Central memory CD8-positive, alpha-beta T cell (primary cell): ENCODE measurements around the gene ARHGAP42.
"Not testable (repeated sequence)": the region's sequence is repeated elsewhere in the genome, so short reads cannot be mapped to it uniquely, and the experiment has no call there.

Experiments used
- ATAC-seq: fragments of 150-1000 bp; cut with Tn5 transposase; replicated peaks from 2 replicates; pipeline ENCODE4 v1.10.0; 2022; ENCODE audit warnings: mild to moderate bottlenecking, moderate FRiP score, moderate number of reproducible peaks; ENCODE audit not compliant: poor library complexity, severe bottlenecking; ENCODE audit errors: extremely low read depth
- DNase-seq, 2 donors: peaks; one replicate each; pipeline ENCODE4 v3.0.0; 2021; ENCODE audit warnings: low spot score in 2 of 2
- H3K27ac Mint-ChIP-seq: one replicate; pipeline ENCODE4 v1.8.0; 2022; ENCODE audit warnings: low read depth, mild to moderate bottlenecking, moderate library complexity, mixed read lengths
- H3K27me3 Mint-ChIP-seq: one replicate; pipeline ENCODE4 v1.8.0; 2022; ENCODE audit warnings: mixed read lengths
- H3K36me3 Mint-ChIP-seq: one replicate; pipeline ENCODE4 v1.8.0; 2022; ENCODE audit warnings: mild to moderate bottlenecking, moderate library complexity, mixed read lengths; ENCODE audit not compliant: insufficient read depth
- H3K4me1 Mint-ChIP-seq: one replicate; pipeline ENCODE4 v1.8.0; 2022; ENCODE audit warnings: mixed read lengths
- H3K4me3 Mint-ChIP-seq: one replicate; pipeline ENCODE4 v1.8.0; 2022; ENCODE audit warnings: mild to moderate bottlenecking, moderate library complexity, mixed read lengths
- H3K9me3 Mint-ChIP-seq: one replicate; pipeline ENCODE4 v1.8.0; 2022; ENCODE audit warnings: mixed read lengths

Gene ARHGAP42

GRCh38 chr11:101010899-101011298, 323.8 kb downstream of the ARHGAP42 start:
- Mint-ChIP-seq H3K9me3 (peaks cover 12% of the 10 kb centered on the region), H3K27me3 (no peaks in the 10 kb centered on the region), H3K4me1 (no peaks in the 10 kb centered on the region), H3K36me3 (no peaks in the 10 kb centered on the region), H3K27ac (no peak overlapping the region), H3K4me3 (no peak overlapping the region)
- DNase-seq (no peak), ATAC-seq (no peak)

GRCh38 chr11:101011881-101012280, 324.8 kb downstream of the ARHGAP42 start:
- no peak for ATAC-seq
- no peak for DNase-seq
- H3K27me3 Mint-ChIP-seq, result no peaks in the 10 kb centered on the region
- no peak overlapping the region for H3K27ac Mint-ChIP-seq
- H3K4me3 Mint-ChIP-seq, result no peak overlapping the region
- peaks cover 12% of the 10 kb centered on the region for H3K9me3 Mint-ChIP-seq
- H3K36me3 Mint-ChIP-seq, result no peaks in the 10 kb centered on the region
- no peaks in the 10 kb centered on the region for H3K4me1 Mint-ChIP-seq

GRCh38 chr11:101013702-101014101, 326.6 kb downstream of the ARHGAP42 start:
- not testable (repeated sequence) for H3K4me3 Mint-ChIP-seq, H3K27me3 Mint-ChIP-seq, DNase-seq, H3K27ac Mint-ChIP-seq, H3K36me3 Mint-ChIP-seq, ATAC-seq, H3K4me1 Mint-ChIP-seq
- peaks cover 16% of the 10 kb centered on the region for H3K9me3 Mint-ChIP-seq

- ATAC-seq (no peak), DNase-seq (no peak)
- Mint-ChIP-seq H3K36me3 (no peaks in the 10 kb centered on the region), H3K27me3 (no peaks in the 10 kb centered on the region), H3K4me3 (no peak overlapping the region), H3K27ac (no peak overlapping the region), H3K9me3 (peaks cover 16% of the 10 kb centered on the region), H3K4me1 (no peaks in the 10 kb centered on the region)
Observed at GRCh38 chr11:101014600-101015285, 327.7 kb downstream of the ARHGAP42 start.

- DNase-seq (no peak), ATAC-seq (no peak)
- no peaks in the 10 kb centered on the region for H3K36me3 Mint-ChIP-seq
- no peak overlapping the region for H3K4me3 Mint-ChIP-seq
- H3K27me3 Mint-ChIP-seq, result no peaks in the 10 kb centered on the region
- H3K27ac Mint-ChIP-seq, result no peak overlapping the region
- peaks cover 4% of the 10 kb centered on the region for H3K9me3 Mint-ChIP-seq
- H3K4me1 Mint-ChIP-seq, result no peaks in the 10 kb centered on the region
Observed at GRCh38 chr11:101019870-101020269, 332.8 kb downstream of the ARHGAP42 start.

GRCh38 chr11:101022256-101022655, 335.2 kb downstream of the ARHGAP42 start:
- ATAC-seq (no peak), DNase-seq (no peak)
- Mint-ChIP-seq H3K4me3 (no peak overlapping the region), H3K27me3 (no peaks in the 10 kb centered on the region), H3K4me1 (no peaks in the 10 kb centered on the region), H3K36me3 (no peaks in the 10 kb centered on the region), H3K9me3 (peaks cover 4% of the 10 kb centered on the region), H3K27ac (no peak overlapping the region)

GRCh38 chr11:101028644-101029043, 341.6 kb downstream of the ARHGAP42 start:
- no peak for ATAC-seq
- H3K27ac Mint-ChIP-seq, result no peak overlapping the region
- no peak for DNase-seq
- peaks cover 12% of the 10 kb centered on the region for H3K9me3 Mint-ChIP-seq
- no peaks in the 10 kb centered on the region for H3K36me3 Mint-ChIP-seq
- no peaks in the 10 kb centered on the region for H3K4me1 Mint-ChIP-seq
- no peaks in the 10 kb centered on the region for H3K27me3 Mint-ChIP-seq
- H3K4me3 Mint-ChIP-seq, result no peak overlapping the region

GRCh38 chr11:101030015-101030414, 342.9 kb downstream of the ARHGAP42 start:
- no peak overlapping the region for H3K4me3 Mint-ChIP-seq
- ATAC-seq (no peak), DNase-seq (no peak)
- H3K36me3 Mint-ChIP-seq, result no peaks in the 10 kb centered on the region
- H3K4me1 Mint-ChIP-seq, result no peaks in the 10 kb centered on the region
- no peak overlapping the region for H3K27ac Mint-ChIP-seq
- H3K27me3 Mint-ChIP-seq, result no peaks in the 10 kb centered on the region
- peaks cover 12% of the 10 kb centered on the region for H3K9me3 Mint-ChIP-seq

GRCh38 chr11:101030692-101031091, 343.6 kb downstream of the ARHGAP42 start:
- H3K4me1 Mint-ChIP-seq, result no peaks in the 10 kb centered on the region
- DNase-seq (no peak), ATAC-seq (no peak)
- H3K36me3 Mint-ChIP-seq, result no peaks in the 10 kb centered on the region
- no peak overlapping the region for H3K27ac Mint-ChIP-seq
- peaks cover 12% of the 10 kb centered on the region for H3K9me3 Mint-ChIP-seq
- no peak overlapping the region for H3K4me3 Mint-ChIP-seq
- no peaks in the 10 kb centered on the region for H3K27me3 Mint-ChIP-seq

- ATAC-seq (no peak), DNase-seq (no peak)
- Mint-ChIP-seq H3K9me3 (peaks cover 12% of the 10 kb centered on the region), H3K27ac (no peak overlapping the region), H3K36me3 (no peaks in the 10 kb centered on the region), H3K4me3 (no peak overlapping the region), H3K27me3 (no peaks in the 10 kb centered on the region), H3K4me1 (no peaks in the 10 kb centered on the region)
Observed at GRCh38 chr11:101031713-101032112, 344.6 kb downstream of the ARHGAP42 start.

GRCh38 chr11:101032991-101033390, 345.9 kb downstream of the ARHGAP42 start:
- Mint-ChIP-seq H3K36me3 (no peaks in the 10 kb centered on the region), H3K4me1 (no peaks in the 10 kb centered on the region), H3K9me3 (peaks cover 19% of the 10 kb centered on the region), H3K27me3 (no peaks in the 10 kb centered on the region), H3K27ac (no peak overlapping the region), H3K4me3 (no peak overlapping the region)
- ATAC-seq, result no peak
- no peak for DNase-seq

GRCh38 chr11:101034076-101034475, 347.0 kb downstream of the ARHGAP42 start:
- Mint-ChIP-seq H3K36me3 (no peaks in the 10 kb centered on the region), H3K4me3 (no peak overlapping the region), H3K27me3 (no peaks in the 10 kb centered on the region), H3K27ac (no peak overlapping the region), H3K4me1 (no peaks in the 10 kb centered on the region), H3K9me3 (peaks cover 19% of the 10 kb centered on the region)
- DNase-seq (no peak), ATAC-seq (no peak)

- H3K27ac Mint-ChIP-seq, result no peak overlapping the region
- ATAC-seq, result no peak
- H3K4me3 Mint-ChIP-seq, result no peak overlapping the region
- no peaks in the 10 kb centered on the region for H3K27me3 Mint-ChIP-seq
- H3K4me1 Mint-ChIP-seq, result no peaks in the 10 kb centered on the region
- H3K36me3 Mint-ChIP-seq, result no peaks in the 10 kb centered on the region
- no peak for DNase-seq
- peaks cover 18% of the 10 kb centered on the region for H3K9me3 Mint-ChIP-seq
Observed at GRCh38 chr11:101035872-101036271, 348.8 kb downstream of the ARHGAP42 start.
